GM23338 (cell line): ENCODE results near the gene GRSF1. TPM values are rescaled to one million over a fixed set of nuclear protein-coding genes. Genes with fewer than 3 reads are reported as not detected.

Source experiments
- ATAC-seq: fragments of 200-7000 bp; cut with Tn5 transposase; 3 replicates; pipeline ENCODE4 v1.9.1; 2020
- DNase-seq: peaks from one replicate; pipeline ENCODE4 v3.0.0-alpha.2; 2015; ENCODE audit warnings: low spot score
- H2AFZ ChIP-seq: fragments of 200-600 bp; sonication (generic); 2 replicates; pipeline ENCODE4 v1.8.0; 2016; ENCODE audit warnings: antibody characterized with exemption, mild to moderate bottlenecking, moderate library complexity
- H3F3A ChIP-seq: fragments of 200-600 bp; sonication (generic); replicated peaks from 2 replicates; pipeline ENCODE4 v1.8.0; 2017; ENCODE audit warnings: antibody characterized with exemption, mixed run types, low read depth
- H3K27ac ChIP-seq: fragments of 200-600 bp; sonication (generic); 2 replicates; pipeline ENCODE4 v1.6.1; 2016; ENCODE audit warnings: low read depth
- H3K27me3 ChIP-seq: fragments of 200-600 bp; sonication (generic); 2 replicates; pipeline ENCODE4 v1.8.0; 2016; ENCODE audit warnings: mild to moderate bottlenecking, mixed run types, moderate library complexity; ENCODE audit not compliant: insufficient read depth
- H3K36me3 ChIP-seq: fragments of 200-600 bp; sonication (generic); 2 replicates; pipeline ENCODE4 v1.8.0; 2016; ENCODE audit warnings: mild to moderate bottlenecking; ENCODE audit not compliant: insufficient read depth
- H3K4me1 ChIP-seq: fragments of 200-600 bp; sonication (generic); 2 replicates; pipeline ENCODE4 v1.8.0; 2016; ENCODE audit warnings: mild to moderate bottlenecking, moderate library complexity; ENCODE audit not compliant: insufficient read depth
- H3K4me2 ChIP-seq: fragments of 200-600 bp; sonication (generic); 2 replicates; pipeline ENCODE4 v1.7.1; 2017; ENCODE audit warnings: mixed run types
- H3K4me3 ChIP-seq: fragments of 200-600 bp; sonication (generic); 2 replicates; pipeline ENCODE4 v1.6.1; 2016; ENCODE audit warnings: mixed run types
- H3K79me2 ChIP-seq: fragments of 200-600 bp; sonication (generic); replicated peaks from 2 replicates; pipeline ENCODE4 v1.8.0; 2017; ENCODE audit warnings: mild to moderate bottlenecking; ENCODE audit not compliant: insufficient read depth
- H3K9me2 ChIP-seq: fragments of 200-600 bp; sonication (generic); 2 replicates; pipeline ENCODE4 v1.8.0; 2017; ENCODE audit not compliant: insufficient read depth
- H4K20me1 ChIP-seq: fragments of 200-600 bp; sonication (generic); replicated peaks from 2 replicates; pipeline ENCODE4 v1.8.0; 2017; ENCODE audit warnings: mild to moderate bottlenecking; ENCODE audit not compliant: insufficient read depth
- H3K27ac Mint-ChIP-seq: 2 replicates; pipeline ENCODE4 v1.8.0; 2020; ENCODE audit warnings: inconsistent platforms, mild to moderate bottlenecking, moderate library complexity, mixed read lengths
- H3K27me3 Mint-ChIP-seq: 3 replicates; pipeline ENCODE4 v1.8.0; 2022; ENCODE audit warnings: low read depth, mild to moderate bottlenecking, moderate library complexity, mixed read lengths, inconsistent platforms; ENCODE audit not compliant: insufficient read depth, poor library complexity
- H3K36me3 Mint-ChIP-seq: 3 replicates; pipeline ENCODE4 v1.8.0; 2021; ENCODE audit warnings: low read depth, mild to moderate bottlenecking, inconsistent platforms, moderate library complexity, mixed read lengths
- H3K4me1 Mint-ChIP-seq: 3 replicates; pipeline ENCODE4 v1.8.0; 2020; ENCODE audit warnings: mild to moderate bottlenecking, inconsistent platforms, mixed read lengths
- H3K4me3 Mint-ChIP-seq: 3 replicates; pipeline ENCODE4 v1.8.0; 2021; ENCODE audit warnings: moderate library complexity, mild to moderate bottlenecking, inconsistent platforms, mixed read lengths
- H3K9me3 Mint-ChIP-seq: 3 replicates; pipeline ENCODE4 v1.8.0; 2020; ENCODE audit warnings: moderate library complexity, mild to moderate bottlenecking, inconsistent platforms, mixed read lengths
- CTCF ChIP-seq, 2 experiments: fragments of 200-600 bp in 1 of 2; sonication (generic) in 1 of 2; conservative IDR thresholded peaks; 2 replicates each; pipeline versions ENCODE4 v1.5.1 to v1.6.1; 2016 to 2017; ENCODE audit warnings: antibody characterized with exemption in 2 of 2, low read depth in 2 of 2, mild to moderate bottlenecking in 2 of 2, moderate library complexity in 1 of 2
- ETS1 ChIP-seq: IDR thresholded peaks from 2 replicates; pipeline ENCODE4 v1.6.1; 2016; ENCODE audit warnings: antibody characterized with exemption
- EZH2phosphoT487 ChIP-seq: fragments of 200-600 bp; sonication (generic); IDR thresholded peaks from one replicate; pipeline ENCODE4 v1.8.1; 2018; ENCODE audit warnings: antibody characterized with exemption; ENCODE audit not compliant: unreplicated experiment
- NANOG ChIP-seq: IDR thresholded peaks from 2 replicates; pipeline ENCODE4 v1.6.1; 2016; ENCODE audit warnings: antibody characterized with exemption, borderline replicate concordance
- STAT1 ChIP-seq: IDR thresholded peaks from one replicate; pipeline ENCODE4 v1.6.1; 2016; ENCODE audit warnings: antibody characterized with exemption; ENCODE audit not compliant: unreplicated experiment
- ZNF114 ChIP-seq: fragments of 250-450 bp; sonication (Bioruptor Pico); IDR thresholded peaks from 2 replicates; pipeline ENCODE4 v1.5.0; 2020; ENCODE audit warnings: mild to moderate bottlenecking, moderate library complexity
- ZNF331 ChIP-seq: fragments of 250-450 bp; sonication (Bioruptor Pico); IDR thresholded peaks from 2 replicates; pipeline ENCODE4 v1.5.0; 2020; ENCODE audit warnings: low read depth, mild to moderate bottlenecking, moderate library complexity
- polyA plus RNA-seq: library from polyadenylated mRNA; unstranded; fragments of >200 nt; fragmentation: Nextera tagmentation; extraction: Ambion mirVana; gene quantifications from 2 replicates; pipeline ENCODE4 v1.2.1, GENCODE V29; 2016
- total RNA-seq: library from RNA; depleted of rRNA; stranded (reverse); fragments of >200 nt; shearing (Covaris generic); gene quantifications from 2 replicates; pipeline ENCODE4 v1.2.3, GENCODE V29; 2014
- TF ChIP-seq, protein P1 (sequence below): IDR thresholded peaks from one replicate; pipeline ENCODE4 v1.6.1; 2018; ENCODE audit warnings: antibody characterized with exemption; ENCODE audit not compliant: unreplicated experiment
- TF ChIP-seq, protein P2 (sequence below): fragments of 250-450 bp; sonication (Bioruptor Pico); IDR thresholded peaks from 2 replicates; pipeline ENCODE4 v1.5.0; 2020; ENCODE audit warnings: mild to moderate bottlenecking, moderate library complexity

Gene GRSF1
- total and polyA plus RNA-seq, 2 experiments from 2014 or later: 77.3 to 108 TPM

GRCh38 chr4:70818173-70818855 lies 21.4 kb downstream of the GRSF1 start:
- ATAC-seq: no peak
- H3K36me3 Mint-ChIP-seq: peaks cover 54% of the 10 kb centered on the region
- Histone ChIP-seq H3K4me2 (no peak overlapping the region), H3K27ac (no peak overlapping the region), H3K4me3 (no peak overlapping the region), H3K27me3 (no peaks in the 10 kb centered on the region), H3F3A (no peaks in the 10 kb centered on the region; the same call in 1 of the 2 replicates), H2AFZ (no peak overlapping the region), H3K9me2 (no peaks in the 10 kb centered on the region), H3K4me1 (no peaks in the 10 kb centered on the region), H4K20me1 (peaks cover 3% of the 10 kb centered on the region), H3K79me2 (no peaks in the 10 kb centered on the region; the same call in 1 of the 2 replicates), H3K36me3 (peaks cover 36% of the 10 kb centered on the region)
- TF ChIP-seq CTCF (conservative IDR thresholded peaks at IDR 0.05; ENCODE audit: low read depth in 2 of 2): no peak
- TF ChIP-seq, protein P1, sequence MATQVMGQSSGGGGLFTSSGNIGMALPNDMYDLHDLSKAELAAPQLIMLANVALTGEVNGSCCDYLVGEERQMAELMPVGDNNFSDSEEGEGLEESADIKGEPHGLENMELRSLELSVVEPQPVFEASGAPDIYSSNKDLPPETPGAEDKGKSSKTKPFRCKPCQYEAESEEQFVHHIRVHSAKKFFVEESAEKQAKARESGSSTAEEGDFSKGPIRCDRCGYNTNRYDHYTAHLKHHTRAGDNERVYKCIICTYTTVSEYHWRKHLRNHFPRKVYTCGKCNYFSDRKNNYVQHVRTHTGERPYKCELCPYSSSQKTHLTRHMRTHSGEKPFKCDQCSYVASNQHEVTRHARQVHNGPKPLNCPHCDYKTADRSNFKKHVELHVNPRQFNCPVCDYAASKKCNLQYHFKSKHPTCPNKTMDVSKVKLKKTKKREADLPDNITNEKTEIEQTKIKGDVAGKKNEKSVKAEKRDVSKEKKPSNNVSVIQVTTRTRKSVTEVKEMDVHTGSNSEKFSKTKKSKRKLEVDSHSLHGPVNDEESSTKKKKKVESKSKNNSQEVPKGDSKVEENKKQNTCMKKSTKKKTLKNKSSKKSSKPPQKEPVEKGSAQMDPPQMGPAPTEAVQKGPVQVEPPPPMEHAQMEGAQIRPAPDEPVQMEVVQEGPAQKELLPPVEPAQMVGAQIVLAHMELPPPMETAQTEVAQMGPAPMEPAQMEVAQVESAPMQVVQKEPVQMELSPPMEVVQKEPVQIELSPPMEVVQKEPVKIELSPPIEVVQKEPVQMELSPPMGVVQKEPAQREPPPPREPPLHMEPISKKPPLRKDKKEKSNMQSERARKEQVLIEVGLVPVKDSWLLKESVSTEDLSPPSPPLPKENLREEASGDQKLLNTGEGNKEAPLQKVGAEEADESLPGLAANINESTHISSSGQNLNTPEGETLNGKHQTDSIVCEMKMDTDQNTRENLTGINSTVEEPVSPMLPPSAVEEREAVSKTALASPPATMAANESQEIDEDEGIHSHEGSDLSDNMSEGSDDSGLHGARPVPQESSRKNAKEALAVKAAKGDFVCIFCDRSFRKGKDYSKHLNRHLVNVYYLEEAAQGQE: no peak
- no peak for TF ChIP-seq ZNF331
- no peak for TF ChIP-seq ZNF114 (CRISPR knock-in tag)
- TF ChIP-seq, protein P2, sequence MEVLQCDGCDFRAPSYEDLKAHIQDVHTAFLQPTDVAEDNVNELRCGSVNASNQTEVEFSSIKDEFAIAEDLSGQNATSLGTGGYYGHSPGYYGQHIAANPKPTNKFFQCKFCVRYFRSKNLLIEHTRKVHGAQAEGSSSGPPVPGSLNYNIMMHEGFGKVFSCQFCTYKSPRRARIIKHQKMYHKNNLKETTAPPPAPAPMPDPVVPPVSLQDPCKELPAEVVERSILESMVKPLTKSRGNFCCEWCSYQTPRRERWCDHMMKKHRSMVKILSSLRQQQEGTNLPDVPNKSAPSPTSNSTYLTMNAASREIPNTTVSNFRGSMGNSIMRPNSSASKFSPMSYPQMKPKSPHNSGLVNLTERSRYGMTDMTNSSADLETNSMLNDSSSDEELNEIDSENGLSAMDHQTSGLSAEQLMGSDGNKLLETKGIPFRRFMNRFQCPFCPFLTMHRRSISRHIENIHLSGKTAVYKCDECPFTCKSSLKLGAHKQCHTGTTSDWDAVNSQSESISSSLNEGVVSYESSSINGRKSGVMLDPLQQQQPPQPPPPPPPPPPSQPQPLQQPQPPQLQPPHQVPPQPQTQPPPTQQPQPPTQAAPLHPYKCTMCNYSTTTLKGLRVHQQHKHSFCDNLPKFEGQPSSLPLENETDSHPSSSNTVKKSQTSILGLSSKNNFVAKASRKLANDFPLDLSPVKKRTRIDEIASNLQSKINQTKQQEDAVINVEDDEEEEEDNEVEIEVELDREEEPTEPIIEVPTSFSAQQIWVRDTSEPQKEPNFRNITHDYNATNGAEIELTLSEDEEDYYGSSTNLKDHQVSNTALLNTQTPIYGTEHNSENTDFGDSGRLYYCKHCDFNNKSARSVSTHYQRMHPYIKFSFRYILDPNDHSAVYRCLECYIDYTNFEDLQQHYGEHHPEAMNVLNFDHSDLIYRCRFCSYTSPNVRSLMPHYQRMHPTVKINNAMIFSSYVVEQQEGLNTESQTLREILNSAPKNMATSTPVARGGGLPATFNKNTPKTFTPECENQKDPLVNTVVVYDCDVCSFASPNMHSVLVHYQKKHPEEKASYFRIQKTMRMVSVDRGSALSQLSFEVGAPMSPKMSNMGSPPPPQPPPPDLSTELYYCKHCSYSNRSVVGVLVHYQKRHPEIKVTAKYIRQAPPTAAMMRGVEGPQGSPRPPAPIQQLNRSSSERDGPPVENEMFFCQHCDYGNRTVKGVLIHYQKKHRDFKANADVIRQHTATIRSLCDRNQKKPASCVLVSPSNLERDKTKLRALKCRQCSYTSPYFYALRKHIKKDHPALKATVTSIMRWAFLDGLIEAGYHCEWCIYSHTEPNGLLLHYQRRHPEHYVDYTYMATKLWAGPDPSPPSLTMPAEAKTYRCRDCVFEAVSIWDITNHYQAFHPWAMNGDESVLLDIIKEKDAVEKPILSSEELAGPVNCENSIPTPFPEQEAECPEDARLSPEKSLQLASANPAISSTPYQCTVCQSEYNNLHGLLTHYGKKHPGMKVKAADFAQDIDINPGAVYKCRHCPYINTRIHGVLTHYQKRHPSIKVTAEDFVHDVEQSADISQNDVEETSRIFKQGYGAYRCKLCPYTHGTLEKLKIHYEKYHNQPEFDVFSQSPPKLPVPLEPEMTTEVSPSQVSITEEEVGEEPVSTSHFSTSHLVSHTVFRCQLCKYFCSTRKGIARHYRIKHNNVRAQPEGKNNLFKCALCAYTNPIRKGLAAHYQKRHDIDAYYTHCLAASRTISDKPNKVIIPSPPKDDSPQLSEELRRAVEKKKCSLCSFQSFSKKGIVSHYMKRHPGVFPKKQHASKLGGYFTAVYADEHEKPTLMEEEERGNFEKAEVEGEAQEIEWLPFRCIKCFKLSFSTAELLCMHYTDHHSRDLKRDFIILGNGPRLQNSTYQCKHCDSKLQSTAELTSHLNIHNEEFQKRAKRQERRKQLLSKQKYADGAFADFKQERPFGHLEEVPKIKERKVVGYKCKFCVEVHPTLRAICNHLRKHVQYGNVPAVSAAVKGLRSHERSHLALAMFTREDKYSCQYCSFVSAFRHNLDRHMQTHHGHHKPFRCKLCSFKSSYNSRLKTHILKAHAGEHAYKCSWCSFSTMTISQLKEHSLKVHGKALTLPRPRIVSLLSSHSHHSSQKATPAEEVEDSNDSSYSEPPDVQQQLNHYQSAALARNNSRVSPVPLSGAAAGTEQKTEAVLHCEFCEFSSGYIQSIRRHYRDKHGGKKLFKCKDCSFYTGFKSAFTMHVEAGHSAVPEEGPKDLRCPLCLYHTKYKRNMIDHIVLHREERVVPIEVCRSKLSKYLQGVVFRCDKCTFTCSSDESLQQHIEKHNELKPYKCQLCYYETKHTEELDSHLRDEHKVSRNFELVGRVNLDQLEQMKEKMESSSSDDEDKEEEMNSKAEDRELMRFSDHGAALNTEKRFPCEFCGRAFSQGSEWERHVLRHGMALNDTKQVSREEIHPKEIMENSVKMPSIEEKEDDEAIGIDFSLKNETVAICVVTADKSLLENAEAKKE: no peak
- TF ChIP-seq ETS1: no peak
- TF ChIP-seq STAT1: no peak
- no peak for TF ChIP-seq NANOG
- no peak for TF ChIP-seq EZH2phosphoT487
- H3K9me3 Mint-ChIP-seq: no peaks in the 10 kb centered on the region
- no peak overlapping the region for H3K4me3 Mint-ChIP-seq
- DNase-seq: no peak
- peaks cover 2% of the 10 kb centered on the region for H3K27me3 Mint-ChIP-seq
- H3K4me1 Mint-ChIP-seq: no peaks in the 10 kb centered on the region
- no peak overlapping the region for H3K27ac Mint-ChIP-seq
